ENCODE measurements around the gene WWOX.

WWOX gene

GRCh38 chr16:78957317-78958100, 858.1 kb downstream of the WWOX start:
- ATAC-seq = no peak
- DNase-seq = no peak

GRCh38 chr16:78961464-78961863, 862.0 kb downstream of the WWOX start:
- ATAC-seq = no peak
- DNase-seq = no peak

- DNase-seq (no peak), ATAC-seq (peak; percentile 83)
Measured at GRCh38 chr16:78962457-78962929, 863.0 kb downstream of the WWOX start.

- DNase-seq = no peak
- no peak for ATAC-seq
Measured at GRCh38 chr16:78967948-78968347, 868.5 kb downstream of the WWOX start.

- DNase-seq = no peak
- no peak for ATAC-seq
Measured at GRCh38 chr16:78969721-78970120, 870.3 kb downstream of the WWOX start.

- DNase-seq (no peak), ATAC-seq (no peak)
Measured at GRCh38 chr16:78970650-78971049, 871.2 kb downstream of the WWOX start.

- DNase-seq (no peak), ATAC-seq (no peak)
Measured at GRCh38 chr16:78972006-78972405, 872.6 kb downstream of the WWOX start.

- DNase-seq (no peak), ATAC-seq (no peak)
Measured at GRCh38 chr16:78972986-78973385, 873.5 kb downstream of the WWOX start.

- ATAC-seq (no peak), DNase-seq (no peak)
Measured at GRCh38 chr16:78976212-78976611, 876.8 kb downstream of the WWOX start.

- DNase-seq = no peak
- no peak for ATAC-seq
Measured at GRCh38 chr16:78980825-78981224, 881.4 kb downstream of the WWOX start.

GRCh38 chr16:78982096-78982744, 882.8 kb downstream of the WWOX start:
- DNase-seq = no peak
- ATAC-seq = no peak

GRCh38 chr16:78984324-78984723, 884.9 kb downstream of the WWOX start:
- no peak for DNase-seq
- ATAC-seq = no peak

GRCh38 chr16:78984887-78985464, 885.5 kb downstream of the WWOX start:
- ATAC-seq = no peak
- DNase-seq = no peak

- DNase-seq (no peak), ATAC-seq (no peak)
Measured at GRCh38 chr16:78985716-78986605, 886.5 kb downstream of the WWOX start.

GRCh38 chr16:78987666-78988065, 888.2 kb downstream of the WWOX start:
- no peak for ATAC-seq
- no peak for DNase-seq

- no peak for ATAC-seq
- DNase-seq = no peak
Measured at GRCh38 chr16:78988361-78988969, 889.0 kb downstream of the WWOX start.

GRCh38 chr16:78990309-78990701, 890.9 kb downstream of the WWOX start:
- ATAC-seq = no peak
- no peak for DNase-seq

GRCh38 chr16:78992001-78992400, 892.5 kb downstream of the WWOX start:
- ATAC-seq = no peak
- DNase-seq = no peak

- ATAC-seq = no peak
- DNase-seq = no peak
Measured at GRCh38 chr16:78993346-78993745, 893.9 kb downstream of the WWOX start.

- DNase-seq (no peak), ATAC-seq (no peak)
Measured at GRCh38 chr16:78994135-78994745, 894.8 kb downstream of the WWOX start.

- no peak for ATAC-seq
- DNase-seq = no peak
Measured at GRCh38 chr16:78995441-78995840, 896.0 kb downstream of the WWOX start.

Data from stimulated activated naive CD8-positive, alpha-beta T cell treated with anti-CD3 and anti-CD28 coated beads, Interleukin-15, Interleukin-2, amounts not matched to agents 100 U/mL and 50 U/mL, for 24 hours (primary cell).